ENCODE measurements around the gene LRRC3C.

GRCh38 chr17:39933912-39934311 lies 6.4 kb downstream of the LRRC3C start:
- TF ChIP-seq EZH2 (IDR thresholded peaks at IDR 0.05; ENCODE audit: insufficient read depth, poor library complexity, severe bottlenecking) (no peak), EZH2phosphoT487 (IDR thresholded peaks at IDR 0.05; ENCODE audit: insufficient read depth, low read depth) (no peak)

Measured in GM23248 (cell line).